ENCODE data around the gene ZBTB8OS. TPM values are rescaled to one million over a fixed set of nuclear protein-coding genes. Genes with fewer than 3 reads are reported as not detected.
"Not testable (repeated sequence)": the region's sequence is repeated elsewhere in the genome, so short reads cannot be mapped to it uniquely, and the experiment has no call there.

ZBTB8OS gene
- polyA plus RNA-seq, 1 experiment: 89.1 TPM

- TF ChIP-seq, protein P1, sequence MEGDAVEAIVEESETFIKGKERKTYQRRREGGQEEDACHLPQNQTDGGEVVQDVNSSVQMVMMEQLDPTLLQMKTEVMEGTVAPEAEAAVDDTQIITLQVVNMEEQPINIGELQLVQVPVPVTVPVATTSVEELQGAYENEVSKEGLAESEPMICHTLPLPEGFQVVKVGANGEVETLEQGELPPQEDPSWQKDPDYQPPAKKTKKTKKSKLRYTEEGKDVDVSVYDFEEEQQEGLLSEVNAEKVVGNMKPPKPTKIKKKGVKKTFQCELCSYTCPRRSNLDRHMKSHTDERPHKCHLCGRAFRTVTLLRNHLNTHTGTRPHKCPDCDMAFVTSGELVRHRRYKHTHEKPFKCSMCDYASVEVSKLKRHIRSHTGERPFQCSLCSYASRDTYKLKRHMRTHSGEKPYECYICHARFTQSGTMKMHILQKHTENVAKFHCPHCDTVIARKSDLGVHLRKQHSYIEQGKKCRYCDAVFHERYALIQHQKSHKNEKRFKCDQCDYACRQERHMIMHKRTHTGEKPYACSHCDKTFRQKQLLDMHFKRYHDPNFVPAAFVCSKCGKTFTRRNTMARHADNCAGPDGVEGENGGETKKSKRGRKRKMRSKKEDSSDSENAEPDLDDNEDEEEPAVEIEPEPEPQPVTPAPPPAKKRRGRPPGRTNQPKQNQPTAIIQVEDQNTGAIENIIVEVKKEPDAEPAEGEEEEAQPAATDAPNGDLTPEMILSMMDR (IDR thresholded peaks at IDR 0.05; ENCODE audit: low read depth, low read length): no peak
- CTCF ChIA-PET: interaction anchor here (0.7 to 1.9 kb wide), 3 partner anchors 131 to 1246 kb away, joined by 3 to 5 read pairs (median 3); no protein-coding TSS in a partner anchor
- no peaks in the 10 kb centered on the region for H3K9me3 ChIP-seq (ENCODE audit: control insufficient read depth, insufficient read depth, low read length)
- DNase-seq (ENCODE audit: low read depth, low spot score): peak; percentile 95
- H3K27me3 ChIP-seq (ENCODE audit: control insufficient read depth, insufficient read depth, low read length): no peaks in the 10 kb centered on the region
- peak within 1 kb of the TSS; percentile 92 for H3K4me3 ChIP-seq (ENCODE audit: low read depth, low read length)
- H3K27ac ChIP-seq (ENCODE audit: low read depth, low read length): peak within 1 kb of the TSS; percentile 100
- POLR2A ChIA-PET: interaction anchor here (0.6 to 1.4 kb wide), 13 partner anchors 8 to 280 kb away, joined by 3 to 9 read pairs (median 3); partner anchors contain the start of genes BSDC1 and SYNC
Observed at GRCh38 chr1:32650752-32651460, 556 bp upstream of the ZBTB8OS start, which contains the start of gene RBBP4. TSS of gene RBBP4 (plus strand) at chr1:32651208. CDS start at chr1:32651307, 99 bp downstream.

DNA sequence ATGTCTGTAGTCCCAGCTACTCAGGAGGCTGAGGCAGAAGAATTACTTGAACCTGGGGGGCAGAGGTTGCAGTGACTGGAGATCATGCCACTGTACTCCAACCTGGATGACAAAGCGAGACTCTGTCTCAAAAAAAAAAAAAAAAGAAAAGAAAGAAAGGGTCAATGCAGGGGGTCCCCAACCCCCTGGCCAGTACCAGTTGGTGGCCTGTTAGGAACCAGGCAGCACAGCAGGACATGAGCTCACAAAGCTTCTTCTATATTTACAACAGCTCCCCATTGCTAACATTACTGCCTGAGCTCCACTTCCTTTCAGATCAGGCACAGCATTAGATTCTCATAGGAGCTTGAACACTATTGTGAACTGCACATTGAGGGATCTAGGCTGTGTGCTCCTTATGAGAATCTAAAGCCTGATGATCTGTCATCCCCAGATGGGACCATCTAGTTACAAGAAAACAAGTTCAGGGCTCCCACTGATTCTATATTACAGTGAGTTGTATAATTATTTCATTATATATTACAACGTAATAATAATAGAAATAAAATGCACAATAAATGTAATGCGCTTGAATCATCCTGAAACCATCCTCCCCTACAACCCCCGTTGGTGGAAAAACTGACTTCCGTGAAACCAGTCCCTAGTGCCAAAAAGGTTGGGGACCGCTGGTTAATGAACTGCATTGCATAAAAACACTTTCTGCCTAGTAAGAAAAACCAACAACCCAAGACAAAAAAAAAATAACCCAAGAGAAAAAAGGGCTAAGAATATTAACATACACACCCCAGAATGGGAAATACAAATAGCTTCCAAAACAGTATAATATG, 2.8 kb downstream of the ZBTB8OS start:
- no peak for DNase-seq (ENCODE audit: low read depth, low spot score)
- H3K27ac ChIP-seq (ENCODE audit: low read depth, low read length): no peak overlapping the region
- H3K27me3 ChIP-seq (ENCODE audit: control insufficient read depth, insufficient read depth, low read length): no peaks in the 10 kb centered on the region
- CTCF ChIA-PET: no interaction called here
- no peak overlapping the region for H3K4me3 ChIP-seq (ENCODE audit: low read depth, low read length)
- TF ChIP-seq, protein P1 (IDR thresholded peaks at IDR 0.05; ENCODE audit: low read depth, low read length): no peak
- POLR2A ChIA-PET: interaction anchor here (0.7 kb wide), 1 partner anchor 12 kb away, joined by 3 read pairs; no protein-coding TSS in a partner anchor
- H3K9me3 ChIP-seq (ENCODE audit: control insufficient read depth, insufficient read depth, low read length): no peaks in the 10 kb centered on the region

- CTCF ChIA-PET: interaction anchor here (1.0 kb wide), 1 partner anchor 124 kb away, joined by 3 read pairs; no protein-coding TSS in a partner anchor
- H3K27ac ChIP-seq (ENCODE audit: low read depth, low read length): no peak overlapping the region
- TF ChIP-seq, protein P1 (IDR thresholded peaks at IDR 0.05; ENCODE audit: low read depth, low read length): no peak
- POLR2A ChIA-PET: interaction anchor here (0.6 kb wide), 1 partner anchor 180 kb away, joined by 4 read pairs; no protein-coding TSS in a partner anchor
- DNase-seq (ENCODE audit: low read depth, low spot score): no peak
- no peaks in the 10 kb centered on the region for H3K27me3 ChIP-seq (ENCODE audit: control insufficient read depth, insufficient read depth, low read length)
- H3K9me3 ChIP-seq (ENCODE audit: control insufficient read depth, insufficient read depth, low read length): no peaks in the 10 kb centered on the region
- no peak overlapping the region for H3K4me3 ChIP-seq (ENCODE audit: low read depth, low read length)
Observed at GRCh38 chr1:32644426-32644825, 5.9 kb downstream of the ZBTB8OS start.

DNA sequence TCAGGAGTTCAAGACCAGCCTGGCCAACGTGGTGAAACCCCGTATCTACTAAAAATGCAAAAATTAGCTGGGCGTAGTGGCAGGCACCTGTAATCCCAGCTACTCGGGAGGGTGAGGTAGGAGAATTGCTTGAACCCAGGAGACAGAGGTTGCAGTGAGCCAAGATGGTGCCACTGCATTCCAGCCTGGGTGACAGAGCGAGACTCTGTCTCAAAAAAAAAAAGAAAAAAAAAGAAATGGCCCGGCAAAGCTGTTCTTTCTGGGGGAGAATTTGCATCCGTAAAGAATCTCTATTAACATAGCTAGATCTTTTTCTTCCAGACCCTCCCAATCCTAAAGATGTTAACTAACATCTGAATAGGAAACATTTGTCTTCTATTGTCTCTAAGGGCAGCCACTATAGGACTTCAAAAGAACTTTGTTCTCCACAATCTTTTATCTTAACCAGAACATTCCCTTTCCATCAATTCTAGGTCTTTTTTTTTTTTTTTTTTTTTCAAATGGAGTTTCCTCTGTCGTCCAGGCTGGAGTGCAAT, 8.0 kb downstream of the ZBTB8OS start:
- POLR2A ChIA-PET: interaction anchor here (0.9 kb wide), 1 partner anchor 8 kb away, joined by 3 read pairs; the partner anchor contains the start of gene RBBP4
- H3K9me3 ChIP-seq (ENCODE audit: control insufficient read depth, insufficient read depth, low read length); H3K27ac ChIP-seq (ENCODE audit: low read depth, low read length); DNase-seq (ENCODE audit: low read depth, low spot score); H3K4me3 ChIP-seq (ENCODE audit: low read depth, low read length); H3K27me3 ChIP-seq (ENCODE audit: control insufficient read depth, insufficient read depth, low read length); CTCF ChIA-PET: not testable (repeated sequence)

- Histone ChIP-seq H3K27me3 (ENCODE audit: control insufficient read depth, insufficient read depth, low read length) (no peaks in the 10 kb centered on the region), H3K4me3 (ENCODE audit: low read depth, low read length) (no peak overlapping the region), H3K27ac (ENCODE audit: low read depth, low read length) (peak overlapping the region; percentile 31), H3K9me3 (ENCODE audit: control insufficient read depth, insufficient read depth, low read length) (no peaks in the 10 kb centered on the region)
- CTCF ChIA-PET: interaction anchor here (1.7 kb wide), 1 partner anchor 119 kb away, joined by 6 read pairs; no protein-coding TSS in a partner anchor
- TF ChIP-seq, protein P1 (IDR thresholded peaks at IDR 0.05; ENCODE audit: low read depth, low read length): no peak
- no peak for DNase-seq (ENCODE audit: low read depth, low spot score)
- POLR2A ChIA-PET: interaction anchor here (0.7 to 1.0 kb wide), 2 partner anchors 11 to 14 kb away, joined by 3 to 4 read pairs; partner anchors contain the start of gene RBBP4
Observed at GRCh38 chr1:32639489-32640075, 10.8 kb downstream of the ZBTB8OS start.

Data from AG04450 (cell line).